SKM-1 treated with dmso at 0.1 percent for 144 hours (cell line): Measurements from ENCODE around the gene HSPA1L.
A peak's percentile ranks its signal among the peaks of the same experiment; 100 is the strongest.
"Not testable (repeated sequence)": the region's sequence is repeated elsewhere in the genome, so short reads cannot be mapped to it uniquely, and the experiment has no call there.

Experiments
- DNase-seq: peaks from one replicate; lab custom pipeline; 2025; ENCODE audit not compliant: unreplicated experiment; lab: John Stamatoyannopoulos, UW

HSPA1L gene

DNA sequence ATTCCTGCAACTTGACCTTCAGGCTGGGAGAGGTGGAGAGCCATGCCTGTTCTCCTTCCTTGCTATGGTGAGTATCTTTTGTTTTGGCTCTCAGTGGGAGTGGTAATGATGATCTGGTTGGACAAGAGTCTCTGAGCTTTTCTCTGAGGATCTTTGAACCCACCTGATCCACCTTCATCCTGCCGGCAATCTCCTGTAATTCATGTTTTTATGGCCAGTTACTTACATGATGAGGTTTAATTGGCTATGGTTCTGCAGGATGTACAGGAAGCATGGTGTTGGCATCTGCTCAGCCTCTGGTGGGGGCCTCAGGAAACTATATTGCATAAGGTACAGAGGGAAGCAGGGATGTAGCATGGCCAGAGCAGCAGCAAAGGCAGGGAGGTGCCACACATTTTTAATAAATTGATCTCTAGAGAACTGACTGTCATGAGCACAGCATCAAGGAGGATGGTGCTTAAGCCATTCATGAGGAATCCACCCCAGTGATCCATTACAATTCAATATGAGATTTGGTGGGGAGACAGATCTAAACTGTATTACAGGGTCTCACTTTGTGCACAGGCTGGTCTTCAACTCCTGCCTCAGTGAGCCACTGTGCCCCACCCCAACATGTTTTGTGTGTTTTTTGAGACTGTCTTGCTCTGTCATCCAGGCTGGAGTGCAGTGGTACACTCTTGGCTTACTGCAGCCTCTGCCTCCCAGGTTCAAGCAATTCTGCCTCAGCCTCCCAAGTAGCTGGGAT, 22.5 kb upstream of the HSPA1L start:
- DNase-seq, result no peak

DNA sequence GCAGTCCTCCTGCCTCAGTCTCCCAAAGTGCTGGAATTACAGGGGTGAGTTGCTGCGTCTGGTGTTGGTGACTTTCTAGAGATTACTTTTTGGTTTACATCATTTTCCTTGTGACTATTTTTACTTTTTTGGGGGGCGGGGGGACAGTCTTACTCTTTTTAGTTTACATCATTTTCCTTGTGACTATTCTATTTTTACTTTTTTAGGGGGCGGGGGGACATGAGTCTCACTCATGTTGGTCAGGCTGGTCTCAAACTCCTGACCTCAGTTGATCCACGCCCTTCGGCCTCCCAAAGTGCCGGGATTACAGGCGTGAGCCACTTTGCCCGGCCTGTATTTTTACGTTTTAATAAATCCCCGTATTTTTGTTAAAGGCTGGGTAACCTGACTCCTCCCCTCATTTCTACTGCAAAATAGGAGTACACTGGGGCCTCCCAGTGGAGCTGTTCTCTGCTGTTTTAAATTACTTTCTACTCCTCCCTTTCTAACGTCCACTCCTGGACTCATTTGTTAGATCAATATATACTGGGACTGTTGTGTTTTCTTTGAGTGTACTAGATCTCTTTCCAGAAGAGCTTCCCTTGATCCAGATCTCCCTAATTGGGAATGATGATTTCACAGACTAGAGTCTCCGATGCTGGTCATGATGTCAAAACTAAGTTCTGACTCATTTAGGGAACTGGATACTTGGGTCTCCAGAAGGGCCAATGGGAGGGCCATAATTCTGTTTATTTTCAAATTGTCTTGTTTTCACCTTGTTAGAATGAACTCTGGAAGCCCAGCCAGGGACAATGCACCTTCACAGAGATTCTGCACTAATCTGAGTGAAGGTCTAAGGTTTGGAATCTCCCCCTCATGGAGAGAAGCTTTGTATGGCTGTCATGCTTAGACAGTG, 21.6 kb upstream of the HSPA1L start:
- DNase-seq, result no peak

DNA sequence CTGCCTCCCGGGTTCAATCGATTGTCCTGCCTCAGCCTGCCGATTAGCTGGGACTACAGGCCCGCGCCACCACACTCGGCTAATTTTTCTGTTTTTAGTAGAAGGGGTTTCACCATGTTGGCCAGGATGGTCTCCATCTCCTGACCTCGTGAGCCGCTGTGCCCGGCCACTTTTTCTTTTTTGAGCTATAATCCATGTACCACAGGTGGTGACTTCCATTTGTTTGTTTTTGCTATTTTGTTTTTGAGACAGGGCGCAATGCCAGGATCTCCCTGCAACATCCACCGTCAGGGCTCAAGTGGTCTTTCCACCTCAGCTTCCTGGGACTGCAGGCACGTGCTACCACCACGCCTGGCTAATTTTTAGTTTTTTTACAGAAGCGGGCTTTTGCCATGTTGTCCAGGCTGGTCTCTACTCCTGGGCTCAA, 21.0 kb upstream of the HSPA1L start:
- DNase-seq, result no peak

DNA sequence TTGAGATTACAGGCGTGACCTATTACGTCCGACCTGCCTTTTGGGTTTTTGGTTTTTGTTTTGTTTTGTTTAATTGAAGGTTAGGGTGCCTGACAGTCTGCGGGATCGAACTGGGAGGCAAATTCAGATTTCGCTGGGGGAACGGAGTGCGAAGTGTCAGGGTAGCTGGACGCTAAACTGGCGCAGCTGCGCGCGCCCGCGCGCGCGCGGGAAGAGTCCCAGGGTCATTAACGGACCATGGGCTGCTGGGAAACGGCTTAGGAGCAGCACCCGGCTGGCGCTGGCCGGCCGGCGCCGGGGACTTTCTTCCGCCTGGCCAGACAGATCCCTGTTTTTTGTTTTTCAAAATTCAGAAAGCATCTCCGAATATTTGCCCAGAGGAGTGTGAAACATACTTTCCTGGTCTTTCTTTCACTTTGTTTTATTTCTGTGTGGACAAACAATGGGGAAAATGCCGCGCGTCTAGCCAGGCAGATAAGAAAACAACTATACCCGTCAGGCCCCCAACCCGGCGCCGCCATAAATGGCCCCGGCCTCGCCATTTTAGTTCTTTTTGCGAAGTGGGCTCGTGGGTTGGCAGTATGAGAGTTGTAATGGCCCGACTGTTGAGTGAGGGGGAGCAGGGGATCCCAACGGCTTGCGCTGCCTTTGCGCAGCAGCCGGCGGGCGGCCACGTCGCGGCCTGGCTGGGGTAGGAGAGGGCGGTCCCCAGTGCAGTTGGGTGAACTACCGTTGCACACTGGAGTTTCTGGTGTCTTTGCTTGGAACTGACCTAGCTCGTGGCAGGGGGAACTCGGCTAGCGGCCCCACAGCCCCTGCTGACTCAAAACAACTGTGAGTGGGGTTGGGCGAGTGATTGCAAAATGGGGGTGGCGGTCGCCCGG, 19.5 kb upstream of the HSPA1L start:
- peak; percentile 91 for DNase-seq

DNA sequence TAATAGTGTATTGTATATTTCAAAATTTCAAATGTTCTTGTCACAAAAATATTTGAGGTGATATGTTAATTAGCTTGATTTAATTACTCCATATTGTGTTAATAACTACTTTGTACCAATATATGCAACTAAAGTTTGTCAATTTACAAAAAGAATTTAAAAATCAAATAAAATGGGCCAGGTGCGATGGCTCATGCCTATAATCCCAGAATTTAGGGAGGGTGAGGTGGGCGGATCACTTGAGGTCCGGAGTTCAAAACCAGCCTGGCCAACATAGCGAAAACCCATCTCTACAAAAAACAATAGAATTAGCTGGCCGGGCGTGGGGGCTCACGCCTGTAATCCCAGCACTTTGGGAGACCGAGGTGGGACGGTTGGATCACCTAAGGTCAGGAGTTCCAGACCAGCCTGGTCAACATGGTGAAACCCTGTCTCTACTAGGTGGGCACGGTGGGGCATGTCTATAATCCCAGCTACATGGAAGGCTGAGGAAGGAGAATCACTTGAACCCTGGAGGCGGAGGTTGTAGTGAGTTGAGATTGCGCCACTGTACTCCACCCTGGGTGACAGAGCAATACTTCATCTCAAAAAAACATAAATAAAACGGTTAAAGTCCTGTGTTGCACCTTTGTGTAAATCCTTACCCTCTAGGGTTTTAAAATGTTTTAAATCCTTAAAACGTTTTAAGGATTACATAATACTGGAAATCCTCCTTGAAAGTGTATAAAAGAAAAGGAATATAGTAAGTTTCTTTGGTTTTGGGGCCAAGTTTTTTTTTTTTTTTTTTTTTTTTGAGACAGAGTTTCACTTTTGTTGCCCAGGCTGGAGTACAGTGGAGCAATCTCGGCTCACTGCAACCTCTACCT, 16.5 kb upstream of the HSPA1L start:
- no peak for DNase-seq

DNA sequence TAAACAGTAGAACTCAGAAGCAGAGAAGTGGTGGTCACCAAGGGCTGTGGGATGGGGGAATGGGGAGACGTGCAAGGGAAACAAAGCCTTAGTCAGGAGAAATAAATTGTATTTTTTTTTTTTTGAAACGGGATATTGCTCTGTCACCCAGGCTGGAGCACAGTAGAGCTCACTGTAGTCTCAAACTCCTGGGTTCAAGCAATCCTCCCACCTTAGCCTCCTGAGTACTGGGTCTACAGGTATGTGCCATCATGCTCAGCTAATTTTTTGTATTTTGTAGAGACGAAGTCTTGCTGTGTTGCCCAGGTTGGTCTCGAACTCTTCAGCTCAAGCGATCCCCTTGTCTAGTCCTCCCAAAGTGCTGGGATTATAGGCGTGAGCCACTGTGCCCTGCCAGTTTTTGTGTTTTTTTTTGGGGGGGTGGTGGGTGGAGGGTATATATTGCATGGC, 15.8 kb upstream of the HSPA1L start:
- DNase-seq, result no peak

DNA sequence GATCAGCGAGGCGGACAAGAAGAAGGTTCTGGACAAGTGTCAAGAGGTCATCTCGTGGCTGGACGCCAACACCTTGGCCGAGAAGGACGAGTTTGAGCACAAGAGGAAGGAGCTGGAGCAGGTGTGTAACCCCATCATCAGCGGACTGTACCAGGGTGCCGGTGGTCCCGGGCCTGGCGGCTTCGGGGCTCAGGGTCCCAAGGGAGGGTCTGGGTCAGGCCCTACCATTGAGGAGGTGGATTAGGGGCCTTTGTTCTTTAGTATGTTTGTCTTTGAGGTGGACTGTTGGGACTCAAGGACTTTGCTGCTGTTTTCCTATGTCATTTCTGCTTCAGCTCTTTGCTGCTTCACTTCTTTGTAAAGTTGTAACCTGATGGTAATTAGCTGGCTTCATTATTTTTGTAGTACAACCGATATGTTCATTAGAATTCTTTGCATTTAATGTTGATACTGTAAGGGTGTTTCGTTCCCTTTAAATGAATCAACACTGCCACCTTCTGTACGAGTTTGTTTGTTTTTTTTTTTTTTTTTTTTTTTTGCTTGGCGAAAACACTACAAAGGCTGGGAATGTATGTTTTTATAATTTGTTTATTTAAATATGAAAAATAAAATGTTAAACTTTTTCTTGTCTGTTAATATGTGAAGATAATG, 14.7 kb upstream of the HSPA1L start:
- peak; percentile 40 for DNase-seq

DNA sequence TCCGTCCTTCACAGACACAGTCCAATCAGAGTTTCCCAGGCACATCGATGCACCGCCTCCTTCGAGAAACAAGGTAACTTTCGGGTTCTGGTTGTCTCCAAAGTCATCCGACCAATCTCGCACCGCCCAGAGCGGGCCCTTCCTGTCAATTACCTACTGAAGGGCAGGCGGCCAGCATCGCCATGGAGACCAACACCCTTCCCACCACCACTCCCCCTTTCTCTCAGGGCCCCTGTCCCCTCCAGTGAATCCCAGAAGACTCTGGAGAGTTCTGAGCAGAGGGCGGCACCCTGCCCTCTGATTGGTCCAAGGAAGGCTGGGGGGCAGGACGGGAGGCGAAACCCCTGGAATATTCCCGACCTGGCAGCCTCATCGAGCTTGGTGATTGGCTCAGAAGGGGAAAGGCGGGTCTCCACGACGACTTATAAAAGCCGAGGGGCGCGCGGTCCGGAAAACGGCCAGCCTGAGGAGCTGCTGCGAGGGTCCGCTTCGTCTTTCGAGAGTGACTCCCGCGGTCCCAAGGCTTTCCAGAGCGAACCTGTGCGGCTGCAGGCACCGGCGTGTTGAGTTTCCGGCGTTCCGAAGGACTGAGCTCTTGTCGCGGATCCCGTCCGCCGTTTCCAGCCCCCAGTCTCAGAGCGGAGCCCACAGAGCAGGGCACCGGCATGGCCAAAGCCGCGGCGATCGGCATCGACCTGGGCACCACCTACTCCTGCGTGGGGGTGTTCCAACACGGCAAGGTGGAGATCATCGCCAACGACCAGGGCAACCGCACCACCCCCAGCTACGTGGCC, 12.4 kb upstream of the HSPA1L start, which contains the start of gene HSPA1B:
TSS of gene HSPA1B (plus strand) at position 453 of the 794 bp plus-strand sequence. CDS start at position 666, 213 bp downstream.
- DNase-seq, result peak; percentile 99

DNA sequence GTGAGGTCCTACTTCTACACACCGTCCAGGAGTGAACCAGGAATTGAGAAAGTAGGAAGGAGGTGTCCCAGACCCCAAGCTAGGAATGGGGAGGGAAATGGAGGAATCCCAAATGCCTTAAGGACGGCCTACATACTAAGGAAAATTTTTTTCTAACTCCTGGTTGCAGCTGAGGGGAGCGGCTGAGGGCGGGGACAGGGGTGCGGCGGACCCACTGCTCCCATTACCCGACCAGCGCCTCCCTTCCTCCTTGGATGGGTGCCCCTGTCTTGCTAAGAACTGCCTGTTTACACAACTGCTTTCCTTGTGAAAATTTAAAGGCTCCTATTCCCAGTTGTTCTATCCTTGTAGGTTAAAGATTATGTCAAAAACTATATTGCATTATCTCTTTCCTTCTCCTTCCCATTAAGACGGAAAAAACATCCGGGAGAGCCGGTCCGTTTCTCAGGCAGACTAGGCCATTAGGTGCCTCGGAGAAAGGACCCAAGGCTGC, 11.8 kb upstream of the HSPA1L start:
- peak; percentile 79 for DNase-seq

DNA sequence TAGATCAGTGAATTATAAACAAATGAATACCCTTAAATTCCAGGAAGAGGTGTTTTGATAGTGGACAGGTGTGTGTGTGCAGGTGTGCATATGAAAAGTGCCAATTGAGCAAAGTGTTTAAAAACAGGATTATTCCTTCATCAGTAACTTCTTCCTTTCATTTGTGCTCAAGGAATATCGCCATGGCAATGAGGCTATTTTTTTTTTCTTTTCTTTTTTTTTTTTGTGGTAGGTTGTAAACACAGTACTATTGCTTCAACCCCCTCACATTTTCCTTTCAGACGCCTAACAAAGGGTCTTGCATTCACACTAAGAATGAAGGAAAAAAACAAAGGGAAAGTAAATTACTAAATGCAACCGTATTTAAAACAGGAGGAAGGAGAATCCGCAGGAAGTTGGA, 10.5 kb upstream of the HSPA1L start:
- DNase-seq, result no peak

DNA sequence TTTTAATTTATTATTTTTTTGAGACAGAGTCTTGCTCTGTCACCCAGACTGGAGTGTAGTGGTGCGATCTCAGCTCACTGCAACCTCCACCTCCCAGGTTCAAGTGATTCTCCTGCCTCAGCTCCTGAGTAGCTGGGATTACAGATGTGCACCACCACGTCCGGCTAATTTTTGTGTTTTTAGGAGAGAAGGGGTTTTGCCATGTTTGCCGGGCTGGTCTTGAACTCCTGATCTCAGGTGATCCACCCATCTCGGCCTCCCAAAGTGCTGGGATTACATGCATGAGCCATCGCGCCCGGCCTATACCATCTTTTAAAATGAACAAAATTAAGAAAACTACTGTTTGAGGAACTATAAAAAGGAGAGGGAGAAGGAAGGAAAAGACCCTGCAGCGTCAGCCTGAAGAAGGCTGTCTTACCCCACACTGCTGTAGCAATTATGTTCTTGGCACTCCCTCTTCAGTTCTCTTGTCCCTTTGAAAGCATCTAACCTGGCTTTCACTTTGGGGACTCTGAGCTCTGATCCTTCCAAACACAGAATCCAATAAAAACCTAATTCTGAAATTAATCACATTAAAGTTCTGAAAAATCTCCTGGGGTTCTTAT, 8.6 kb upstream of the HSPA1L start:
- DNase-seq, result not testable (repeated sequence)

DNA sequence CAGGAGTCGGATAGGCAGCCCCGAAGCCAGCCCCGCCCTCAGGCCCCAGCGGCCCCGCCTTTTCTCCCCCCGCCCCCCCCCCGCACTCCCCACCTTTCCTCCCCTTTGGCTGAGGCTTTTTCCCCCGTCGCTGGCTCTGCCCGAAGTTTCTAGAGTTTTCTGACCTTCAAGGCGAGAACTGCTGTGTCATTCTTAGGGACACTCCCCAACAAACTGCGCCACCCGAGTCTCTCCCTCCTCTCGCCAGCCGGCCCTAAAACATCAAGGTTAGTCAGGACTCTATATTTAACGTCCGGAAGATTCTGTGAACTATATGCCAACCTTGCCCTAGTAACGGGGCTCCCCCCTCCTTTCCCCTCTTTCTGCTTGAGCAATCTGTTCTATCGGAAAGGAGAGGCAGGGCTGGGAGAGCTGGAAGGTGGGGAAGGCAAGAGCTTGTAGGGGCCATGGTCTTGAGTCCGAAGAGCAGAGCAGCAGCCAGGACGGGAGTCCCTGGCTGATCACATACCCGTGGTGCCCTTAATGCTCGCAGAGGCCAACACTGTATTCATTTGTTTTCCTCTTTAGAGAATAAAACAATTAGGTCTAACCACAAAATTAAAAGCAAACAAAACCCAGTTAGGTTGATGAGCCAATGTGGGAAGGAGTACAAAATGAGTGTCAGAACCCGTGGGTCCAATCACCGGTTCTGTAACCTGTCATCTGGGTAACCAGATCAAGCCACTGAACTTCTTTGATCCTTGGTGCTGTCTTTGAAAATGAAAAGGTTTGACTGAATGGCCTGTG, 7.1 kb upstream of the HSPA1L start:
- peak; percentile 59 for DNase-seq

DNA sequence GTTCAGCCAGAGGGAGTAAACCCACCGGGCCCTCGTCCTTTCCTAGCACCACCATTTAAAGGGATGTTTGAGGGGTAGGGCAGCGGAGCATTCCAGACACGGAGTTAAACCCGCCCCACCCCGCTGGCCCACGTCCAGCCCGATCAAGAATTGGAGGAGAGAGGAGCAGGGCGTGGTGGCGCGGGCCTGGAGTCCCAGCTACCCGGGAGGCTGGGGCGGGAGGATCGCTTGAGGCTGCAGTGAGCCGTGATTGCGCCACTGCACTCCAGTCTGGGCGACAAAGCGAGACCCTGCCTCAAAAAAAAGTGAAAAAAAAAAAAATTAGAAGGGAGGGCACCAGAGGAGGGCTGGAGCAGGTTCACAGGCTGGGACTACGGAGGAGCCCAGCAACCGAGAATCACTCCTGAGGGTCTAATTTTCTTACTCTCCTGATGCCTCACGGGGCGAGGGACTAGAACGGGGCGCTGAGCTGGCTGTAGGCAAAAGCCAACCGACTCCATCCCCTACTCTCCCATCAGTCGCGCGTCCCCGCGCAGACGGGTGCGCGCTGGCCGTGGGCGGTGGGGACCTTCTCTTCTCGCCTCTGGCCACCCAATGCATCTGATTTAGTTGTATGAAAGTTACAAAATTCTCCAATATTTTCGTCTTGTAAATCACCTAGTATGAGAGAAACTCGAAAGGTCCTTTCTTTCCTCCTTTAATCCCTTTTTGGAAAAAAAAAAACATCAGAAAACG, 6.4 kb upstream of the HSPA1L start:
- peak; percentile 39 for DNase-seq

DNA sequence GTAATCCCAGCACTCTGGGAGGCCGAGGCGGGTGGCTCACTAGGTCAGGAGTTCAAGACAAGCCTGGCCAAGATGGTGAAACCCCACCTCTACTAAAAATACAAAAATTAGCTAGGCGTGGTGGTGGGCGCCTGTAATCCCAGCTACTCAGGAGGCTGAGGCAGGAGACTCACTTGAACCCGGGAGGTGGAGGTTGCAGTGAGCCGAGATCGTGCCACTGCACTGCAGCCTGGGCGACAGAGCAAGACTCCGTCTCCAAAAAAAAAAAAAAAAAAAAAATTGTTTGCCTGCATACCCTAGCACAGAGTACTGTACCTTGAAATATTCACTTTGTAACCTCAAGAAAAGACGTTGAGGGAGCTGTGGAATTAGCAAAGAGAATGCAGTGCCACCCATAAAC, 5.3 kb upstream of the HSPA1L start:
- DNase-seq, result not testable (repeated sequence)

DNA sequence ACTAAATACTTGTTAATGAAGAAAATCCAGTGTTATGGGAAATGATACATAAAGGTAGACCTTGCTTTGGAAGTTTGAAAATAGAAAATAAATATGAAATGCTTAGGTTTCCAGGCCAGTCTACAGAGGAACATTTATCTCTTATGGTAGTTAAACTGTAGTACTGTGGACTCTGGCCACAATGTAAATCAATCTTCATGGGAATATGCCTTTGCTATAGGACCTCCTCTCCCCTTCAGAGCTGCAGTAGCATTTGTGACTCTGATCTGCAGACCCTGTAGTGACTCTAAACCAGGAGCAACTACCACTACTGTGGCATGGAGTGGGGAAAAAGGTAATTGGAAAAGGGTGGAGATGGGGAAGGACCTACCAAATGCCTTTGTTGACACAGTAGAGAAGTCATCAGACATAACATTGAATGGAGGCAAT, 4.8 kb upstream of the HSPA1L start:
- no peak for DNase-seq

DNA sequence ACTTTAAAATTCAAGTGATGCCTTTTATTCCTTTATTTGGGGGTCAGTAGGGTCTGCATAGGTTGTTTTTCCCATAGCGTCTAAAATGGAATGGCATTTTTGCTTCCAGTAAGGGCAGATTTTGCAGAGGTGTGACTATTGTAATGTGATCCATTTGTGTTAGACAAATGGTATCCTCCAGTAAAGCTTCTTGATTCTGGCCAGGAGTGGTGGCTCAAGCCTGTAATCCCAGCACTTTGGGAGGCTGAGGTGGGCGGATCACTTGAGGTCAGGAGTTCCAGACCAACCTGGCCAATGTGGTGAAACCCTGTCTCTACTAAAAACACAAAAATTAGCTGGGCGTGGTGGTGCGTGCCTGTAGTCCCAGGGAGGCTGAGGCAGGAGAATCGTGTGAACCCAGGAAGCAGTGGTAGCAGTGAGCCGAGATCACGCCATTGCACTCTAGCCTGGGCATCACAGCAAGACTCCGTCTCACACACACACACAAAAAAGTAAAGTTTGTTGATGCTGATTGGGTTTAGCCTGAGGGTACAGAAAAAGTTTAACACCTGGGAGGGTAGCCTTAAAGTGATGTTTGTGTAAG, 2.9 kb upstream of the HSPA1L start:
- not testable (repeated sequence) for DNase-seq
